HG02588 (cell line): ENCODE data around the gene HEATR5A.
"Not testable (repeated sequence)": the region's sequence is repeated elsewhere in the genome, so short reads cannot be mapped to it uniquely, and the experiment has no call there.

Source experiments
- ATAC-seq: cut with Tn5 transposase; IDR thresholded peaks from one replicate; pipeline ENCODE4 v1.9.1; 2021; ENCODE audit warnings: mild to moderate bottlenecking, moderate library complexity; ENCODE audit not compliant: unreplicated experiment

HEATR5A gene

DNA sequence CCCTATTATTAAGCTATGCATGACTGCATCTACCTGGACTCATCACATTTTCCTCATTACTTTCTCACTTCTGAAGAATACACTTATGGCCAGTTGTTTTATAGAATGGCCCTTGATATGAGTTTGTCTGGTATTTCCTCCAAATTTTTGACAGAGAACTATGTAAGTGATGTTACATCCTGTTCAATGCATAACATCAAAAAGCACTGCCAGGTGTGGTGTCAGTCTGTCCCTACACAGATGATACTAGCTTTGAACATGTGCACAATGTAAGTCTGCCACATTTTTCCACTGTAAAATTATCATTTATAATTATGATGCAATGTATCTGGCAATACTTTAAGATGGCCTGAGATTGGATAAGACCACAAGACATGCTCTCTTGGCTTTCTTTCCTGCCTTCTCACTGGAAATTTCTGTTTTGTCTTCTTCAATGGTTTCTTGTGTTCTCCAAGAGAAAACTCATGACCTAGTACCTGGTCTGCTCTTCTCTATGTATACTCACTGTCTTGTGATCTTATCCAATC is 28.3 kb downstream of the HEATR5A start:
- no peak for ATAC-seq

GRCh38 chr14:31391473-31391872 is 28.9 kb downstream of the HEATR5A start:
- ATAC-seq: no peak

DNA sequence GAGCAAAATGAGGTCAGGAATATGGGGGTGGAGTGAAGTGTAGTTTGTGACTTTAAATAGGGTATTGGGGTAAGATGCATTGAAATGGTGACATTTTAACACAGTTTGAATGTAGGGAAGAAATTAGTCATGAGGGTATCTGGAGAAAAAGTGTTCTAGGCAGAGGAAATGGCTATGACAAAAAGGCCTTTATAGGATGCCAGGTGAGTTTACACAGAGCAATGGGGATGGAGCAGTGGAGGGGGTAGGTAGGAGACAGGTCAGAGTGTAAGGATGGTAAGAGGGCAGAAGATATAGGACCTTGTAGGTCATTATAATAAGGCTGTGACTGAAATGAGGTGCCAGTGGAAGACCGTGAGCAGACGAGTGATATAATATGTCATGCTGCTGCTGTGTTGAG is 30.4 kb downstream of the HEATR5A start:
- no peak for ATAC-seq

DNA sequence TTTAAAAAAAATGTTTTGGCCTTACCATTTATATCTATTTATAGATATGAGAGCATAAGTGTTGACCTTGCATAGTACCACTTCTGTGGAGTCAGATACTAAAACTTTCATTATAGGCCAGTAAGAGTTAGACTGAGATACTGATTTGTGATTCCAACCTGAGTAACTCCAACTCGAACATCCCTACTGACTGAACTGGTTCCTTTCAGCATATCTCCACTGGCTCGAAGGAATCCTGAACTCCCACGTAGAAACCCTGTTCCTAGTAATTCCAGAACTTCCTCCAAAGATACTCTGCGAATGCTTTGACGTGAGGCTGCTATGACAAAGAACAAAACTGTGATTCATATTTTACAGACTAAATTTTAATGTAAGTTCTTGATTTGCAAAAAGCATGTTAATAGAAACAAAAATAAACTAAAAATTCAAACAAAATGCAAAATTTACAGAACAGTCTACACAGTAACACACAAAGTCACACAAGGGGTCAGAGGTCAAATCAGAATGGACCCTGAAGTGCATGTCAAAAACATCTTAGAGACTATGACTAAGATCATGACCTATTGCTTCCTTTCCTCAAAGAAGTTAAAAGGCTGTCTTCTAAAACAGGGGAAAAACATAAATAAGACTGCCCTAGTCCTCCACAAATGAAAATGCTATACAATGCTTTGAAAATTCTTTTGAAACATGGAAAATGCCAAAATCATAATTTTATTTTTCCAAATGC is 31.5 kb downstream of the HEATR5A start:
- no peak for ATAC-seq

DNA sequence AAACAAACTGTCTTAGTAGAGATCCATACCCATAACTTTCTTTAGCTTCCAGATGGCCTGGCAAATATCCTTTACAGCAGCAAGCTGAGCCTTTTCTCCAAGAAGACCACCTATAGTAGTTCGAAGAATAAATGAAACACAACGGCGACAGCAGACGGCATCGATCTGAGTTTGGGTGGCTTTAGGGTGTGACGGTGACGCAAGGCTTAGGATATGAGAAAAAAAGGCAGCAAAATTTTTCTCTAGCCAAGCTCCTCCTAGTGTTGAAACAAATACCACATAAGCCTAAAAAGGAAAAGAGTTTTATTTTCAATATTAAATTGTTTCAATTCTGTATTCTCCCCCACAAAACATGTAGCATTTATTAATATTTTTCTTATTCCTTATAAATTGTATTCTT is 33.3 kb downstream of the HEATR5A start:
- no peak for ATAC-seq

DNA sequence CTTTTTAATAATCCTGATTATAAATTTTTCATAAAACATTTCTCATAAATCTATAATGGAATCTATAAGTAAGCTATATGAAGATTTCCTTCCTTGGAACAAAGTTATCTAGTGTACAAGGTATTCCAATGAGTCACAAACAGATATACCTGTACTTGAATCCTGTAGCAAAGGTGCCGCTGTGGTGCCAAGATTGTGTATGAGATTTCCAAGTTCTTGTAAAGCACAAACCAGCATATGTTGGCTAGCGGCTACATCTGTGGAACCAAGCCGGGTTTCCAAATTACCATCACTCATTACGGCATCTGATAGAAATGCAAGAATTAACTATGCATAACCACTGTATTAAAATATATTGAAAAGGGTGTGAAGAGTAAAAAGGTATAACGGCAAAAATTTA is 34.1 kb downstream of the HEATR5A start:
- ATAC-seq: no peak

GRCh38 chr14:31382221-31382620 is 38.1 kb downstream of the HEATR5A start:
- ATAC-seq: no peak

- no peak for ATAC-seq
Measured at GRCh38 chr14:31380106-31380505, 40.2 kb downstream of the HEATR5A start.

- not testable (repeated sequence) for ATAC-seq
Measured at GRCh38 chr14:31379125-31379947, 41.0 kb downstream of the HEATR5A start.

GRCh38 chr14:31377433-31377832 is 42.9 kb downstream of the HEATR5A start:
- no peak for ATAC-seq

DNA sequence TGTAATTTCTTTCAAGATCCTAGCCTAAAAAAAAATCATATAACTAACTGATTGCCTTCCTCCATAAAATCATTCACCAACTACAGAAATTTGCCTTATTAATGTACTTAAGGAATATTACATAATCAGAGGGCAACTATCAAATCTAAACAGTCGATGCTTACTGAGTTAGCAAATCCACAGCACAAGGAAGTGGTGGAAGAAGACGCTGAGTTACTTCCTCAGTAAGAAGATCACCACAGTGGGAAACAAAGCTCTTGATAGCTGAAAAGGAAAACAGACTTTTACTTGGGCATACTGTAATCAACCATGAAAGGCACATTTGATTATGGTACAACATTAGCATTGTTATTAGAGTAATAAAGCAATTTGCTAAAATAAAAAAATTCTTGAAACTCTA is 48.7 kb downstream of the HEATR5A start:
- ATAC-seq: no peak

DNA sequence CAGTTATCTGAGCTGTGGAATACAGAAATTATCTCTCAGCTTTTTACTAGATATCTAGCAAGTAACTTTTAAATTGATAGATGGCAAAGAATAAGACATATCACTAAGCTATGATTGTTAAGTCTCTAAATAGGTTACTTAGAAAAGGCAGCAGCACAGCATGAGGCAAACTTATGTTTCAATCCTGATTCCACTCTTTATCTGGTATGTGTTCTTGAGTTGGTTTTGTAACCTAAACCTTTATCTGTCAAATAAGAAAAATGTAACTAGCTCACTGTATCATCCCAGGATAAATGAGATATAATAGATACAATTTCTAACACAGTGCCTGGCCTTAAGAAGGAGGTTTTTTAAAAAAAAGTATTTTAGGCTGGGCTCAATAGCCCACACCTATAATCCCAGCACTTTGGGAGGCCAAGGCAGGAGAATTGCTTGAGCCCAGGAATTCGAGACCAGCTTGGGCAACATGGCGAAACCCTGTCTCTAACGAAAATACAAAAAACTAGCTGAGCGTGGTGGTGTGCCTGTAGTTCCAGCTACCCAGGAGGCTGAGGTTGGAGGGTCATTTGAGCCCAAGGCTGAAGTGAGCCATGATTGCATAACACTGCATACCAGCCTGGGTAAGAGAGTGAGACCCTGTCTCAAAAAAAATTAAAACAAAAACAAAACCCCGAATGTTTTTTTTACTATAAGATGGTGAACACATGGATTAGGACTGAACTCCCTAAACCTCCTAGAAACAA is 56.8 kb downstream of the HEATR5A start:
- no peak for ATAC-seq

GRCh38 chr14:31362746-31363145 is 57.6 kb downstream of the HEATR5A start:
- ATAC-seq: no peak

DNA sequence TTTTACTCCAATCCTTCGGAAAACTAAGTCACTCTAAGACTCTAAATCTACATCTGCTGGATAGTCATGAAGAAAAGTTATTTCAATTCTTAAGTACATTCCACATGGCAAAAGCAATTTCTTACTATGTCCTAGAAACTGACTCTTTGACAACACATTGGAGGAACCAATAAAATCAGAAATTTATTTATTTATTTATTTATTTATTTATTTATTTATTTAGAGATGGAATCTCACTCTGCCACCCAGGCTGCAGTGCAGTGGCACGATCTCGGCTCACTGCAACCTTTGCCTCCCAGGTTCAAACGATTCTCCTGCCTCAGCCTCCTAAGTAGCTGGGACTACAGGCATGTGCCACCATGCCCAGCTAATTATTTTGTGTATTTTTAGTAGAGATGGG is 58.6 kb downstream of the HEATR5A start:
- not testable (repeated sequence) for ATAC-seq

DNA sequence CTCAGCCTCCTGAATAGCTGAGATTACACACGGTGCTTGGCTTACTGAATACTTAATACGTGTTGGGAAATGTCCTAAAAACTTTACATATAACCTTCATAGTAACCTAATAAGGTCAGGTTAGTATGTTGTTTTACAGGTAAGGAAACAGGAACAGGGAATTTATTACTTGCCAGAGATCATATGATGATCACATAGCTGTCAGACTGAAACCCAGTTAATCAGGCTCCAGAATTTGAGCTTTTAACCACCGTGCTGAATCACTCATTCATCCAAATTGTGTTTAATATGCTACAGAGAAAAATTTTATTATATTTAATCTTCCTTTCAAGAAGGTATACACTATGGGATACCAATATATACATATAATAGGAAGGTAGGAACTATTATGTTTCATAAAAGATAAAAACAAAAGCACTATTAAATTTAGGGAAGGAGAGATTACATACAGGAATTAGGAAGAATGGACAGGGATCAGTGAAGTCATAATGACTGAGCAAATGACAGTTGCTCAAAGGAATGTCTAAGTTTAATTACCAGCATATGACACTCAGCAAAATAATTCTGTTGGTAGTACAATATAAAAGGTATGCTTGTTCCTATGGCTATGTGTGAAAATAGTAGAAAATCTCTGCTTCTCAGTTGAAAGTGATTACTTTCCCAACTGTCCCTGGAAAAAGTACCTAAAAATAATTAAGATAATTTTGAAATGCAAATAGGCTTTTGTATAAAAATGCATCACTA is 59.3 kb downstream of the HEATR5A start:
- no peak for ATAC-seq

DNA sequence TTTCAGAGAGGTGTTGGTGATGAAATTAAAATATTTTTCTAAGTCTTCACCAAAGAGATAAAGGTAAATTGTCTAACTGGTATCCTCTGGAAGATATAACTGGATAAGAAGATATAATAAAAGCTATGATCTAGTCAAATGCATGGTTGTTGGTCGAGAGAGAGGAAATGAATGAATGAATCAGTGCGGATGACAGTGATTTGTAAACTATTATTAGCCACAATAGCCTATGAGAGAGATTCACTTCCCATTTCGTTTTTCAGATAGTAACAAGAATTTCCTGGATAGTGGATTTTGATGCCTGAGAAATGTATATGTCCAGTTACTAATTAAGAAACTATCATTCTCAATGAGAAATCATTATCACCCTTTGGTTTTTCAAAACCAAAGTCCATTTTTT is 63.1 kb downstream of the HEATR5A start:
- ATAC-seq: no peak

GRCh38 chr14:31346097-31346496 is 74.3 kb downstream of the HEATR5A start:
- no peak for ATAC-seq

DNA sequence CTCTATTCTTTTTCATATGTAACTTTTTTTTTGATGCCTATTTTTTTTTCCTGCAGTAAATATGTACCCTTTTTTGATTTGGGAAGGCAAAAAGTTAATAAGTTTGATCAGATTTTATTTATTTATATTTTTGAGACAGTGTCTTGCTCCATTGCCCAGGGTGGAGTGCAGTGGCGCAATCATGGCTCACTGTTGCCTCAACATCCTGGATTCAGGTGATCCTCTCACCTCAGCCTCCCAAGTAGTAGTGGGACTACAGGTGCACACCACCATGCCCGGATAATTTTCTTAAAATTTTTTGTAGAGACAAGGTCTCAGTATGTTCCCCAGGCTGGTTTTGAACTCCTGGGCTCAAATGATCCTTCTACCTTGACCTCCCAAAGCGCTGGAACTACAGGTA is 79.1 kb downstream of the HEATR5A start:
- ATAC-seq: no peak

DNA sequence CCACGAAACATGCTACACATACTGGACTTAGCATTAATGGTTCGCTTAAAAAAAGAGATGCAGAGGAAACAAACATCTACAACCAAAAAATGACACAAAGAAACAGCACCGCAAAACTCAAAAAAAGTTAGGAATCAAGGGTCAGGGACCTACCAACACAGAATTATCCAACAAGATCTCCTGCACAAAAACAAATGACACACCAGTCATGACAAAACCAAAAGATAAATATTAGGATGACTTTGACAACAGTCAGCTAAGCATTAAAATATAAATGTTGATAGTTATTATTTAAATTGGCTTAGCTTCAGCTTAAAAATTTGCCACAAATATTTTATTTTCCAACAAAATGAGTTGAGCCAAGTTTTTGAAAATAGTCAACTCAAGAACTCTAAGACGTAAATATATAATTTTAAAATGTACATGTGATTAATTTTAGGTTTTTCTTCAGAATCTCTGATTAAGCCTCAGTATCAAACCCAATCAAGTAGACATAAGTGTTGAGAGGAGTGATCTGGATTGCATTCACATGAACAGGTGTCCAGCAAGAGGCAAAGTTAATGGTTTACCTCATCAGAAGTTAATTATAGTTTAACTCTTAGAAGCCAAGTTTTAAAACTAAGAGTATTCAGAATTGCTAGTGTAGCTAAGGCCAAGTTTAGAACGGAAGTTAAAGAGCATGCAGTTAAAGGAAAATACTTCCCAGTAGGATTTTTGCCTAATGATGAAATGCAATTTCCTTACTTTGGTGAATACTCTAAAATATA is 79.9 kb downstream of the HEATR5A start:
- ATAC-seq: no peak

DNA sequence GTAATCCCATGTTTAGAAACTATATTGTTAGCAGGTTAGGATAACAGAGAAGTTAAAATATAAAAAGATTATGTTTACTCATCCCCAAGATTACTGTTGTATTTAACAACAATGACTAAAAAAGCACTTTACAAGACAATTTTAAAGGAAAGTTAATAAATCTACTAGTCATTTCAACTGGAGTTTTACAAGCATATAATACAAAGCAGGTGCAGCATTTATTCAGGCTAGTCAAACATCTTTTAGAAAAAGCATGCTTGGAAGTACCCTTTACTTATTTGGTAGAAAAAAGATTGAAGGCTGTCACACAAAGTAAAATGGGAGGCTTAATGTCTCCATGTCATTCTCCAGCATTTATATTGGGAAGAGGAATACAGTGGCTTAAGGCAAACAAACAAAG is 80.6 kb downstream of the HEATR5A start:
- no peak for ATAC-seq
